NCI-H187 treated with DMSO at 0.1 percent for 48 hours (cell line): ENCODE measurements around the gene ATP2B2.

Source experiments
- DNase-seq: peaks from one replicate; lab custom pipeline; 2025; lab: John Stamatoyannopoulos, UW

The ATP2B2 gene

GRCh38 chr3:10493202-10493589 is 12.2 kb downstream of the ATP2B2 start:
- no peak for DNase-seq

- no peak for DNase-seq
These were observed 12.8 kb downstream of the ATP2B2 start for GRCh38 chr3:10492364-10493201.

GRCh38 chr3:10489746-10490483 is 15.5 kb downstream of the ATP2B2 start:
- no peak for DNase-seq

- no peak for DNase-seq
These were observed 17.3 kb downstream of the ATP2B2 start for GRCh38 chr3:10487988-10488633.

GRCh38 chr3:10485806-10486205 is 19.6 kb downstream of the ATP2B2 start:
- no peak for DNase-seq

GRCh38 chr3:10485380-10485779 is 20.0 kb downstream of the ATP2B2 start:
- no peak for DNase-seq

- no peak for DNase-seq
These were observed 20.7 kb downstream of the ATP2B2 start for GRCh38 chr3:10484709-10485108.

- no peak for DNase-seq
These were observed 21.6 kb downstream of the ATP2B2 start for GRCh38 chr3:10483686-10484345.

GRCh38 chr3:10483364-10483675 is 22.1 kb downstream of the ATP2B2 start:
- DNase-seq = no peak

- no peak for DNase-seq
These were observed 22.6 kb downstream of the ATP2B2 start for GRCh38 chr3:10482631-10483363.

GRCh38 chr3:10480871-10481378 is 24.5 kb downstream of the ATP2B2 start:
- DNase-seq = no peak

GRCh38 chr3:10479311-10479710 is 26.1 kb downstream of the ATP2B2 start:
- no peak for DNase-seq

- DNase-seq = no peak
These were observed 29.4 kb downstream of the ATP2B2 start for GRCh38 chr3:10475983-10476382.

- no peak for DNase-seq
These were observed 30.5 kb downstream of the ATP2B2 start for GRCh38 chr3:10474847-10475246.

GRCh38 chr3:10474275-10474646 is 31.1 kb downstream of the ATP2B2 start:
- no peak for DNase-seq

- no peak for DNase-seq
These were observed 31.7 kb downstream of the ATP2B2 start for GRCh38 chr3:10473581-10474274.

- no peak for DNase-seq
These were observed 32.4 kb downstream of the ATP2B2 start for GRCh38 chr3:10472877-10473440.

GRCh38 chr3:10471054-10471688 is 34.2 kb downstream of the ATP2B2 start:
- DNase-seq = peak; percentile 5

GRCh38 chr3:10470120-10471053 is 35.0 kb downstream of the ATP2B2 start:
- no peak for DNase-seq
